HepG2 (cell line): ENCODE data around the gene CLEC11A. TPM values are rescaled to one million over a fixed set of nuclear protein-coding genes. Genes with fewer than 3 reads are reported as not detected.

Experiments used
- ATAC-seq: fragments of 200-7000 bp; cut with Tn5 transposase; 3 replicates; pipeline ENCODE4 v1.9.1; 2020; ENCODE audit warnings: mild to moderate bottlenecking, moderate library complexity
- BruUV-seq: library from RNA; stranded (reverse); fragments of 400-500 nt; replicated peaks from 2 replicates; lab custom pipeline; 2021; lab: Mats Ljungman, UMichigan
- CTCF ChIA-PET: fragments of 300-600 bp; formaldehyde crosslinking; extraction: SDS; loops from one replicate; lab custom pipeline; 2021; ENCODE audit warnings: low total read pairs, inconsistent platforms, low intra/inter-chr PET ratio; lab: Yijun Ruan, JAX
- POLR2A ChIA-PET: fragments of 350-600 bp; sonication (Branson Sonifier 250); formaldehyde crosslinking; loops from one replicate; lab custom pipeline; 2020; ENCODE audit warnings: antibody characterized with exemption, inconsistent platforms; lab: Yijun Ruan, JAX
- DNase-seq: peaks from one replicate; pipeline ENCODE4 v3.0.0-alpha.2; 2015; ENCODE audit warnings: low spot score
- FAIRE-seq: peaks from 3 replicates; lab custom pipeline; 2011; peaks lifted over from hg19 to GRCh38; lab: Jason Lieb, UNC
- H2AFZ ChIP-seq: one replicate; pipeline ENCODE4 v1.6.1; 2011; ENCODE audit warnings: low read length, inconsistent platforms
- H3K27ac ChIP-seq: fragments of 300-600 bp; 3 replicates; pipeline ENCODE4 v1.8.0; 2011; ENCODE audit warnings: mixed run types, mild to moderate bottlenecking, mixed read lengths, low read length, inconsistent platforms; ENCODE audit not compliant: insufficient read depth; ENCODE audit errors: extremely low read length
- H3K27me3 ChIP-seq, 2 experiments: fragments of 200-600 bp in 1 of 2; 2 replicates in 1 of 2; 3 replicates in 1 of 2; pipeline versions ENCODE4 v1.6.0 to v1.8.0; 2011; ENCODE audit warnings: low read length in 2 of 2, mild to moderate bottlenecking in 2 of 2, moderate library complexity in 2 of 2, inconsistent platforms in 1 of 2; ENCODE audit not compliant: insufficient read depth in 2 of 2, control insufficient read depth in 1 of 2
- H3K36me3 ChIP-seq, 2 experiments: fragments of 200-600 bp in 1 of 2; replicated peaks in 1 of 2; 2 replicates in 1 of 2; 3 replicates in 1 of 2; pipeline versions ENCODE4 v1.5.1 to v1.8.0; 2011; ENCODE audit warnings: low read length in 2 of 2, inconsistent platforms in 1 of 2; ENCODE audit not compliant: insufficient read depth in 2 of 2, control insufficient read depth in 1 of 2
- H3K4me1 ChIP-seq: 2 replicates; pipeline ENCODE4 v1.5.1; 2012; ENCODE audit warnings: low read length, inconsistent platforms; ENCODE audit not compliant: insufficient read depth
- H3K4me2 ChIP-seq: 2 replicates; pipeline ENCODE4 v1.6.0; 2011; ENCODE audit warnings: low read depth, low read length, inconsistent platforms
- H3K4me3 ChIP-seq, 3 experiments: fragments of 200-600 bp in 1 of 3; sonication (generic), shearing (Covaris generic) in 1 of 3; replicated peaks in 1 of 3; 2 replicates each; pipeline ENCODE4 v1.5.1; 2011 to 2016; ENCODE audit warnings: low read length in 3 of 3, inconsistent platforms in 2 of 3, low read depth in 2 of 3, mild to moderate bottlenecking in 2 of 3, control low read depth in 1 of 3, mixed read lengths in 1 of 3; ENCODE audit not compliant: insufficient read depth in 1 of 3
- H3K79me2 ChIP-seq: one replicate; pipeline ENCODE4 v1.6.1; 2011; ENCODE audit warnings: low read length, inconsistent platforms; ENCODE audit not compliant: insufficient read depth
- H3K9ac ChIP-seq: 2 replicates; pipeline ENCODE4 v1.6.0; 2011; ENCODE audit warnings: mild to moderate bottlenecking, low read depth, low read length, inconsistent platforms; ENCODE audit not compliant: insufficient read depth
- H3K9me3 ChIP-seq: 2 replicates; pipeline ENCODE4 v1.5.1; 2012; ENCODE audit warnings: mild to moderate bottlenecking, low read length
- H4K20me1 ChIP-seq: 2 replicates; pipeline ENCODE4 v1.6.0; 2011; ENCODE audit warnings: inconsistent platforms, mild to moderate bottlenecking, low read length, moderate library complexity; ENCODE audit not compliant: insufficient read depth
- EP300 ChIP-seq, 3 experiments: sonication (generic) in 1 of 3; formaldehyde crosslinking in 1 of 3; IDR thresholded peaks; 2 replicates each; pipeline versions ENCODE4 v1.5.1 to v1.6.1; 2011 to 2020; ENCODE audit warnings: low read depth in 2 of 3, low read length in 2 of 3, borderline replicate concordance in 1 of 3, improper control_type of control experiment in 1 of 3, mild to moderate bottlenecking in 1 of 3, missing genetic modification reagents in 1 of 3, moderate library complexity in 1 of 3
- ZSCAN29 ChIP-seq: sonication (generic); formaldehyde crosslinking; conservative IDR thresholded peaks from 2 replicates; pipeline ENCODE4 v1.4.0; 2020; ENCODE audit warnings: mild to moderate bottlenecking, missing genetic modification reagents
- WGBS: methylation state at CpG from one replicate; pipeline ENCODE4 v1.1.6; 2017; ENCODE audit warnings: low lambda C conversion rate; 5-methylcytosine and 5-hydroxymethylcytosine counted together
- in situ Hi-C: cut with HindIII; loops from 2 replicates; pipeline ENCODE4 v1.10.0; 2017; ENCODE audit warnings: low pct_unique_long_range_greater_than_20kb; ENCODE audit not compliant: extremely low pct_ligation_motif_present
- intact Hi-C: fragments of 100-400 bp; cut with micrococcal nuclease; formaldehyde crosslinking; loops from one replicate; pipeline ENCODE4 v1.10.0; 2022; ENCODE audit not compliant: unreplicated experiment
- polyA plus RNA-seq, 8 experiments: library from polyadenylated mRNA; depleted of rRNA in 3 of 8; stranded (reverse) in 7 of 8; unstranded in 1 of 8; fragments of >200 nt; fragmentation: Illumina TruSeq in 4 of 8; extraction: Trizol in 4 of 8; gene quantifications; 2 replicates each; pipeline versions ENCODE4 v1.2.1 to v1.2.3, GENCODE V29; 2011 to 2016; ENCODE audit warnings: low read depth in 4 of 8, missing spikeins in 1 of 8, mixed read lengths in 1 of 8; ENCODE audit not compliant: insufficient read depth in 1 of 8
- total RNA-seq, 5 experiments: library from RNA; depleted of rRNA; stranded (reverse); fragments of >200 nt; fragmentation: Illumina TruSeq; extraction: Trizol; gene quantifications; 2 replicates each; pipeline ENCODE4 v1.2.3, GENCODE V29; 2016; ENCODE audit warnings: low read depth in 1 of 5
- TF ChIP-seq, protein P1 (sequence below): sonication (generic); formaldehyde crosslinking; conservative IDR thresholded peaks from 2 replicates; pipeline ENCODE4 v1.4.0; 2020; ENCODE audit warnings: missing genetic modification reagents
- TF ChIP-seq, protein P2 (sequence below), 2 experiments: sonication (generic) in 1 of 2; formaldehyde crosslinking in 1 of 2; IDR thresholded peaks; 2 replicates each; pipeline versions ENCODE4 v1.6.1 to v1.9.0; 2014 to 2022; ENCODE audit warnings: antibody characterized with exemption in 1 of 2, borderline replicate concordance in 1 of 2, inconsistent platforms in 1 of 2, low read depth in 1 of 2, missing genetic modification reagents in 1 of 2

Gene CLEC11A
- total and polyA plus RNA-seq, 2 of the 13 experiments (the other 11 are each of a cell fraction or from before 2014, with no cell fraction given), result not detected

DNA sequence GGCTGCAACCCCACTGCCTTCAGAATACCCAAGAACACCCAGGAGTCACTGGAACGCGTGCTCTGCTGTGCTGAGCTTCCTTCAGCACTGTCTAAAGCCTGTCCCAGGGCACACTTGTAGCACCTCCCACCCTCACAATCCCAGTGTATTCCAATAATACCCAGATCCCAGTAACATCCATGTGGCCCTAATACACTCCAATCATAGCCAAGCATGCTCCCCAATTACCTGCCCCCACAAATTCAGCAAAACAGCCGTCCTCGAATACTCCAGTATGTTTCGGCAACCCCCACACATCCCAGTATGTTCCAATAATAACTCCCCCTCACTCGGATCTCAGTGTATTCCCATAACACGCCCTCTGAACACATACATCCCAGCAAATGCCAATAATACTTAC lies 32.7 kb upstream of the CLEC11A start:
- no TSS peak for BruUV-seq
- Histone ChIP-seq H3K36me3 (no peaks in the 10 kb centered on the region), H3K9ac (no peak overlapping the region), H3K27ac (no peak overlapping the region), H3K79me2 (no peaks in the 10 kb centered on the region), H3K4me1 (no peaks in the 10 kb centered on the region), H2AFZ (no peak overlapping the region), H3K4me2 (no peak overlapping the region), H3K9me3 (no peaks in the 10 kb centered on the region), H3K27me3 (peaks cover 3 to 17% of the 10 kb centered on the region in 2 experiments; a peak in 3 of 5 replicates), H3K4me3 (no peak overlapping the region), H4K20me1 (no peaks in the 10 kb centered on the region)
- FAIRE-seq (no peak), ATAC-seq (no peak), DNase-seq (no peak)
- in situ Hi-C loops, result no loop called here
- intact Hi-C loops, result no loop called here
- CTCF ChIA-PET, result no interaction called here
- TF ChIP-seq, protein P1, sequence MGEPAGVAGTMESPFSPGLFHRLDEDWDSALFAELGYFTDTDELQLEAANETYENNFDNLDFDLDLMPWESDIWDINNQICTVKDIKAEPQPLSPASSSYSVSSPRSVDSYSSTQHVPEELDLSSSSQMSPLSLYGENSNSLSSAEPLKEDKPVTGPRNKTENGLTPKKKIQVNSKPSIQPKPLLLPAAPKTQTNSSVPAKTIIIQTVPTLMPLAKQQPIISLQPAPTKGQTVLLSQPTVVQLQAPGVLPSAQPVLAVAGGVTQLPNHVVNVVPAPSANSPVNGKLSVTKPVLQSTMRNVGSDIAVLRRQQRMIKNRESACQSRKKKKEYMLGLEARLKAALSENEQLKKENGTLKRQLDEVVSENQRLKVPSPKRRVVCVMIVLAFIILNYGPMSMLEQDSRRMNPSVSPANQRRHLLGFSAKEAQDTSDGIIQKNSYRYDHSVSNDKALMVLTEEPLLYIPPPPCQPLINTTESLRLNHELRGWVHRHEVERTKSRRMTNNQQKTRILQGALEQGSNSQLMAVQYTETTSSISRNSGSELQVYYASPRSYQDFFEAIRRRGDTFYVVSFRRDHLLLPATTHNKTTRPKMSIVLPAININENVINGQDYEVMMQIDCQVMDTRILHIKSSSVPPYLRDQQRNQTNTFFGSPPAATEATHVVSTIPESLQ (CRISPR knock-in tag), result no peak
- POLR2A ChIA-PET, result no interaction called here
- 25% methylated on average over 7 of the region's 7 CpGs for WGBS

DNA sequence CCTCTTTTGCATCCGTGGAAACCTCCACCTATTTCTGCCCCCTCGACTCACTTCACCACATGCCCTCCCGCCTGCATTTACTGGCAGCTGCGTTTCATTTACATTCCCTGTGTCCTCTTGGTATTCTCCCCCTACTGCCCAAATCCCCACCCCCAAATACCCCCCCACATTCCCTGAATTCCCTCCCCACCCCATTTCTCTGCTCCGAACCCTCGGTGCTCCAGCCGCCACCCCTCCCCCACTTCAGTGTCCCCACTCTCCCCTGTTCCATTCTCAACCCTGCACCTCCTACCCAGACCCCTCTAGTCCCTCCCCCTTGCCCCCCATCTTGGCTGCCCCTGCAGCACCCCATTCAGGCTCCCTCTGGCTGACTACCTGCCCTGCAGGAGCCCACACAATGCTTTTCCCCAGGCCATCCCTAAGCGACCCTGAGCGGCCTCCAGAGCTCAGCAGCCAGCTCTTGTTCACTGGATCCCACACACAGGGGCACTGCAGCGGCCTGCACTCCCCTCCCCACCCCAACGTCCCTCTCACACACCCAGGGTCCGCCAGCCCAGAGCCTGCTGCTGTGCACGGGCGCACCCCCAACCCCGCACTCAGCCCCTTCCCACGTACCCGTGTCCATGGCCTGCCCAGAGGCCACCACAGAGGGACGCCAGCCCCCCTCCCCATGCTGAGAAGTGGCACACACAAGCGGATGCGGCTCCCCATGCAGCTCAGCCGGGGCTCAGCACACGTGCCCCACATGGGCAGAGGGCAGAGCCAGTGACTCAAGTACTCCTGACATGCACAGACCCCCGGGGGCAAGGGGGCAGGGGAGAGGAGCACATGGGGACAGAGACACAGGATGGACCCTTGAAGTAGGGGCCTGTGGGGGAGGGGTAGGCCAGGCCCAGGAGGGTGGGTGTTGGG lies 29.8 kb upstream of the CLEC11A start:
- ATAC-seq (no peak), DNase-seq (no peak), FAIRE-seq (no peak)
- intact Hi-C loops, result no loop called here
- WGBS, result 4% methylated on average over 12 of the region's 23 CpGs
- Histone ChIP-seq H2AFZ (no peak overlapping the region), H3K27ac (no peak overlapping the region), H3K27me3 (peaks cover 0 to 2% of the 10 kb centered on the region in 2 experiments; a peak in 2 of 5 replicates), H3K79me2 (no peaks in the 10 kb centered on the region), H3K9me3 (no peaks in the 10 kb centered on the region), H3K4me3 (no peak overlapping the region), H3K36me3 (no peaks in the 10 kb centered on the region), H4K20me1 (no peaks in the 10 kb centered on the region), H3K4me1 (no peaks in the 10 kb centered on the region), H3K9ac (no peak overlapping the region), H3K4me2 (no peak overlapping the region)
- ChIA-PET CTCF (no interaction called here), POLR2A (no interaction called here)
- in situ Hi-C loops, result no loop called here
- BruUV-seq, result no TSS peak
- TF ChIP-seq, protein P2, sequence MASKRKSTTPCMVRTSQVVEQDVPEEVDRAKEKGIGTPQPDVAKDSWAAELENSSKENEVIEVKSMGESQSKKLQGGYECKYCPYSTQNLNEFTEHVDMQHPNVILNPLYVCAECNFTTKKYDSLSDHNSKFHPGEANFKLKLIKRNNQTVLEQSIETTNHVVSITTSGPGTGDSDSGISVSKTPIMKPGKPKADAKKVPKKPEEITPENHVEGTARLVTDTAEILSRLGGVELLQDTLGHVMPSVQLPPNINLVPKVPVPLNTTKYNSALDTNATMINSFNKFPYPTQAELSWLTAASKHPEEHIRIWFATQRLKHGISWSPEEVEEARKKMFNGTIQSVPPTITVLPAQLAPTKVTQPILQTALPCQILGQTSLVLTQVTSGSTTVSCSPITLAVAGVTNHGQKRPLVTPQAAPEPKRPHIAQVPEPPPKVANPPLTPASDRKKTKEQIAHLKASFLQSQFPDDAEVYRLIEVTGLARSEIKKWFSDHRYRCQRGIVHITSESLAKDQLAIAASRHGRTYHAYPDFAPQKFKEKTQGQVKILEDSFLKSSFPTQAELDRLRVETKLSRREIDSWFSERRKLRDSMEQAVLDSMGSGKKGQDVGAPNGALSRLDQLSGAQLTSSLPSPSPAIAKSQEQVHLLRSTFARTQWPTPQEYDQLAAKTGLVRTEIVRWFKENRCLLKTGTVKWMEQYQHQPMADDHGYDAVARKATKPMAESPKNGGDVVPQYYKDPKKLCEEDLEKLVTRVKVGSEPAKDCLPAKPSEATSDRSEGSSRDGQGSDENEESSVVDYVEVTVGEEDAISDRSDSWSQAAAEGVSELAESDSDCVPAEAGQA (IDR thresholded peaks at IDR 0.05; ENCODE audit: low read depth), result no peak
- TF ChIP-seq, protein P2 (CRISPR knock-in tag; IDR thresholded peaks at IDR 0.05; ENCODE audit: borderline replicate concordance), result no peak
- TF ChIP-seq ZSCAN29 (CRISPR knock-in tag), result no peak
- no peak for TF ChIP-seq EP300 (IDR thresholded peaks at IDR 0.05; ENCODE audit: low read depth in 2 of 2, low read length in 2 of 2)
- no peak for TF ChIP-seq EP300 (CRISPR knock-in tag; IDR thresholded peaks at IDR 0.05; ENCODE audit: borderline replicate concordance)
